HG03442 (cell line): ENCODE data around the gene FBXO46.
"Not testable (repeated sequence)": the region's sequence is repeated elsewhere in the genome, so short reads cannot be mapped to it uniquely, and the experiment has no call there.

Source experiments
- ATAC-seq: cut with Tn5 transposase; IDR thresholded peaks from one replicate; pipeline ENCODE4 v1.9.1; 2021; ENCODE audit warnings: mild to moderate bottlenecking, moderate library complexity; ENCODE audit not compliant: unreplicated experiment

Gene FBXO46

DNA sequence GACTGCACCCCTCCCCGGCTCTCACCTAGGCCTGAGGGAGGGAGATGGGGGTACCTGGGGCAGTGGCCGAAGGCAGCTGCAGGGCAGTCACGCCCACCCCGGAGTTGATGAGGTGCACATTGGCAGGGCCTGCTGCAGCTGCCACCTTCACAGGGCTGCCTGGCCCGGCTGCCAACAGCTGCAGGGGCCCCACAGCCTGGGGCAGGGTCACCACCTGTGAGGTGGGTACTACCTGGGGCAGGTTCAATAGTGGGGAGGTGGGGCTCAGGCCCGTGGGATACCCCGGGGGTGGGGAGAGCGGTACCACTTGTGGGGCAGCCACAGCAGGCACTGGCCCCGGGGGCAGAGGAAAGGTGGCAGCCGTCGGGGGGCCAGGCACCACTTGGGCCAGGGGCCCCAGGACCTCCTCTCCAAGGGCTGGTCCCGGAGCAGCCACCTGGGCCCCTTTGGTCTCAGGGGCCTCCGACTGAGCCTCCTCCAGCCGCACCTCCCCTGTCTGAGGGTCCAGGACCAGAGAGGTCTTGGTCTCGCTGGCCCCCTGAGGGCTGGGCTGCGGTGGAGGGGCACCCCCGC, 35.7 kb upstream of the FBXO46 start:
- ATAC-seq = no peak

- ATAC-seq = no peak
Observed at GRCh38 chr19:45765702-45766295, 35.1 kb upstream of the FBXO46 start.

DNA sequence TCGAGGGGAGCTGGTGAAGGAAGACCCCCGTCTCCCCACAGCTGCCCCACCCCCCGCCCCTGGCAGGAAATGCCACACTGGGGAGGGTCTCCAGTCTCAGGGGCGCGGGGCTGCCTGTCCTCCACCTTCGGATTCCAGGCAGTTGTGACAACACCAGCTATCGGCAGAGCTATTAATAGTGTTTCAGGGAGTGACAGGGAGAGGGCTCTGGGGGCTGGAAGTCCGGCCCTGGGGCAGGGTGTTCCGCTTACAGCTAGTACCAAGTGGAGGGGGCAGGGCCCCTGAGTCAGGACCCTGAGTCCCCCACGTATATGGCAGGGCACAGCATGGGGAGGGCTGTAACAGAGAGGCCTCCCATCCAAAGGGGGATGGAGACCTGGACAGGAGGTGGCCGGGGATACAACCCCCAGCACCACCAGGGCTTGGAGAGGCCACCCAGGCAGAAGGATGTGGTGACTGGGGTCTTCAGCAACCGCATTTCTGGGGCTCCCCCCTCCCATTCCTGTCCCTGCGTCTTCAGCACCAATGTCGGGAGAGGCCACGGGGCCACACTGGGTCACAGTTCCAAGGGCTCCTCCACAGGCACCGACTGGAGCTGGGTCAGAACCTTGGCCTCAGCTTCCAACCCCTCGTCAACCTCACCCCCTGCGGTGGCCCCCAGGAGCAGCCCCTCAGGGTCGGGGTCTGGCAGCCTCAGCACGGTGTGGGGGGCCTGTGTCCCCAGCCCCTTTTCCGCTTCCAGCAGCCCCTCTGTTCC, 34.4 kb upstream of the FBXO46 start:
- ATAC-seq = no peak

GRCh38 chr19:45764475-45764874, 33.8 kb upstream of the FBXO46 start:
- ATAC-seq = no peak

DNA sequence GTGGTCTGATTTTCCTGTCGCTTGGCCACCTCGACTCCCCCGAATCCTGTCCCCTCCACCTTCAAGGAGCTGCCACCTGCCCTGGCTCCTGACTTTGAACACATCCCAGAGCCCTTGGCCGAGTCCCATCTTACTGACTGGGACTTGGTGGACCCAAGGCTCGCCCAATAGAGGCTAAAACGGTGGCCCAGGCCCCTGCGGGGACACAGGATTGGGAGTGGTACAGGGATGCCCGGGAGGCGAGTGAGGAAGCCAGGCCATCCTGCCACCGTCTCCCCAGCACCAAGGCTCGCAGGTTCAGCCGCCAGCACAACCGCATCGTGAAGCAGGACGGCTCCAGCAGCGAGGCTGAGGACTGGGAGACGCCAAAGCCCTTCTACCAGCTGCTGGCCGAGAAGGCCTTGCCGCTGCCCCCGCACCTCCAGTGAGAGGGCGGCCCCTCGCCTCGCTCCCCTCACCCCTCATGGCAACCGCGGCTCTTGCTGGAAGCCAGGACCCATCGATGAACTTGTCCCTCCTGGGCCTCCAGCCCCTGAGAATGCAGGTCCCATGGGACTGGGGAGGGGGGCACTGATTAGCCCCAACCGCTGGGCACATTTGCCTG, 33.1 kb upstream of the FBXO46 start:
- no peak for ATAC-seq

DNA sequence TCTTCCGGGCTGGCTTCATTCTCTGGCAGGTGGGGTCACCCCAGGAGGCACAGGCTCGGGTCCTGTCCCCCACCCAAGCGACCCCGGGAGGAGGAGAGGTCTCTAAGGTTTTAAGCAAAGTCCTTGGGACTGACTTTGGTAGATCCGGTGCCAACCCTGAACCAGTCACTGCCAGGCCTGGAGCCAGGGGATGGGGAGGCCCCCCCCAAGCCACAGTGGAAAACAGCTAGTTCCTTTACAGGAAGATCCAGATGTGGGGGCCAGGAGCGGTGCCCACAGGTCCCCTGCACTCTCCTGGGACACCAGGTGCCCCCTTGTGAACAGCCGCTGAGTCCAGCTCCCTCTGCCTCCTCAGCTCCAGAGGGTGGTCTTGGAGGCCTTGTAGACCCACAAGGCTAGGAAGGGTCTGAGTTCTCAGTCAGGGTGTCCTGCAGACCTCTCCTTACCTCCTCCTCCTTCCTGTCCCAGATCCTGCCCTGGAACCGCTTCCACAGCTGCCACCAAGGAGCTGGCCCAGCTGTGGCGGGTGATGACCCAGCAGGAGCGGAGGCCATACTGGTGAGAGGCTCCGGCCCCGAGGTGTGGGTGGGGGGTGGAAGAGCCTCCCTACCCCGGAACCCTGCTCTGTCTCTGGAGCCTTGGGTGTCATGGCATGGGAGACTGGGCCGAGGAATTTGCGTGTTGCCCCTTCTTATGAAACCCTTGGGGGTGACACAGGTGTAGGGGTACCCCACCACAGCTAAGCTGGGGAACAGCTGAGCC, 32.4 kb upstream of the FBXO46 start:
- ATAC-seq = no peak

GRCh38 chr19:45761714-45762113, 31.0 kb upstream of the FBXO46 start:
- no peak for ATAC-seq

GRCh38 chr19:45758921-45759320, 28.2 kb upstream of the FBXO46 start:
- ATAC-seq = no peak

GRCh38 chr19:45757695-45758094, 27.0 kb upstream of the FBXO46 start:
- ATAC-seq = no peak

DNA sequence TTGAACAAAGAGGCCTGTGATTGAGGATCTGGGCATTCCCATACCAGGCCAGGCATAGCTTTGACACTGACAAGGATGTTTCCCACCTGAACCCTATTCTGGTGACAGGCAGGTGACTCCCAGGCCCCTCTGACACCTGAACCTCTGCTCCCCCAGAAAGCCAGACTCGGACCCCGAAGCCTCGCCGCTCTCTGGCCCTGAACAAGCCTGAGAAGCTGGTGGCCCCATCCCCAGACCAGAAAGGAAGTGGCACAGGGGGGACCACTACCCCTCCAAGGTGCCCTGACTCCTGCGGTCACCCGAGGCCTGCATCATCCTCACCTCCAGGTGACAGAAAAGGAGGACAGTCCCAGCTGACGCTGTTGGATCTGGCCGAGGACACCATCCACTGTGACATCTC, 23.6 kb upstream of the FBXO46 start:
- ATAC-seq = no peak

DNA sequence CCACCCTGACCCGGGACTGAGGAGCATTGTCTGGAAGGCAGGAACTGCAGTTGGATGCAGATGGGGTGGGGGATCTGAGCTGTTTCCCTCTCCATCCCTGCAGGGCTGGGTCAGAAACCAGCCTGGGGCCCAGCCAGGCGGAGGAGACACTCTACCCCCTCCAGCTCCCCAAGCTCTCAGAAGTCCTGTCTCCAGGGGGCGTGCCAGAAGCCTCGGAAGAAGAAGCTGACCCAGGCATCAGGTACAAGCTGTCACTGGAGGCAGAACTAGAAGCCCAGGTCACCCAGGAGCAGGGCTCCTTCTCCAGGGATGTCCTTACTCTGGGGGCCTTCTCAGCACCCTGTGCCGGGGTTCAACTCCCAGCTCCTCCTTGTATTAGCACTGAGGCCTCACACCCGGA, 22.9 kb upstream of the FBXO46 start:
- no peak for ATAC-seq

DNA sequence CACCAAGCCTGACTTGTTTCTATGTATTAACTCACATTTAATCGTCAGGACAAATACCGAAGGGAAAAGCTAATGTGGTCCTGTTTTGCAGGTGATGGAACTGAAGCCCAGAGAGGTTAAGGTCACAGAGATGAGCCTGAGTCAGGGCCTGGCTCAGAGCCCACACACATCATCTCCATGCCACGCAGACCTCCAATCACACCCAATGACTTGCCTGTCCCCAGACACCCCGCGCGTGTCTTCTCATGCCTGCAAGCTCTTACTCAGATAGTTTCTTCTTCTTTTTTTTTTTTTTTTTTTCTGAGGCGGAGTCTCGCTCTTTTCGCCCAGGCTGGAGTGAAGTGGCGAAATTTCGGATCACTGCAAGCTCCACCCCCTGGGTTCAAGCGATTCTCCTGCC, 21.9 kb upstream of the FBXO46 start:
- no peak for ATAC-seq

DNA sequence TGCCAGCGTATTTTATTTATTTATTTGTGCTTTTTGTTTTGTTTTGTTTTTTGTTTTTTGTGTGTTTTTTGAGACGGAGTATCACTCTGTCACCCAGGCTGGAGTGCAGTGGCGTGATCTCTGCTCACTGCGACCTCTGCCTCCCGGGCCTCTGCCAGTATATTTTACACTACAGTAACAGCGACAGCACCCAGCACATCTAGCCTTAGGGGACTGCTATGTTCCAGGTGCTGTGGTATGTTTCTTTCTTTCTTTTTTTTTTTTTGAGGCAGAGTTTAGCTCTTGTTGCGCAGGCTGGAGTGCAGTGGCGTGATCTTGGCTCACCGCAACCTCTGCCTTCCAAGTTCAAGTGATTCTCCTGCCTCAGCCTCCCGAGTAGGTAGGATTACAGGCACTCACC, 20.8 kb upstream of the FBXO46 start:
- not testable (repeated sequence) for ATAC-seq

GRCh38 chr19:45747513-45747912, 16.8 kb upstream of the FBXO46 start:
- ATAC-seq = no peak

DNA sequence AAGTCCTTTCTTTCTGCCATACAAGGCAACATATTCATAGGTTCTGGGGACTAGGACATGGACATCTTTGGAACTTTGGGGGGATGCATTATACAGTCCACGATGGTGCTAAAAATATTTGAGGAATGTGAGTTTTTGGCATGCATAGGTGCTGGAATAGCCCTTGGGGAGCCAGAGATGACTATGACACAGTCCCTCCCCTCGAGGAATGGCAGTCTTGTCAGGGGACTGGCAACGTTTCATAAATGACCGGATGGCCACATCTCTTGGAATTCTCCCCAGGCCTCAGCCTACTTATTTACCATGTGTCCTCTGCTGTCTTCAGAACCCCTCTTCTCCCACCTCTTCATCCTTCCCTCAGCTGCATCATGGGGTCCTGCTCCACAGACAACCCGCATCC, 16.2 kb upstream of the FBXO46 start:
- ATAC-seq = no peak

DNA sequence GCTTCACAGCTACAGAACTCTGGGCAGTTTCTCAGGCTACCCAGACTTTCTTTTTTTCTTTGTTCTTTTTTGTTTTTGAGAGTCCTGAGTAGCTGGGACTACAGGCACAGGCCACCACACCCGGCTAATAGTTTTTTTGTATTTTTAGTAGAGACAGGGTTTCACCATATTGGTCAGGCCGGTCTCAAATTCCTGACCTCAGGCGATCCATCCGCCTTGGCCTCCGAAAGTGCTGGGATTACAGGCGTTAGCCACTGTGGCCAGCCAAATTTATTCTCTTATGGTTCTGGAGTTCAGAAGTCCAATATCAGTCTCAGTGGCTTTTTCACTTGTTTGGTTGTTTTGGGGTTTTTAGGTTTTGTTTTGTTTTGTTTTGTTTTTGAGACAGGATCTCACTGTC, 14.9 kb upstream of the FBXO46 start:
- no peak for ATAC-seq

- no peak for ATAC-seq
Observed at GRCh38 chr19:45742969-45743368, 12.3 kb upstream of the FBXO46 start.

DNA sequence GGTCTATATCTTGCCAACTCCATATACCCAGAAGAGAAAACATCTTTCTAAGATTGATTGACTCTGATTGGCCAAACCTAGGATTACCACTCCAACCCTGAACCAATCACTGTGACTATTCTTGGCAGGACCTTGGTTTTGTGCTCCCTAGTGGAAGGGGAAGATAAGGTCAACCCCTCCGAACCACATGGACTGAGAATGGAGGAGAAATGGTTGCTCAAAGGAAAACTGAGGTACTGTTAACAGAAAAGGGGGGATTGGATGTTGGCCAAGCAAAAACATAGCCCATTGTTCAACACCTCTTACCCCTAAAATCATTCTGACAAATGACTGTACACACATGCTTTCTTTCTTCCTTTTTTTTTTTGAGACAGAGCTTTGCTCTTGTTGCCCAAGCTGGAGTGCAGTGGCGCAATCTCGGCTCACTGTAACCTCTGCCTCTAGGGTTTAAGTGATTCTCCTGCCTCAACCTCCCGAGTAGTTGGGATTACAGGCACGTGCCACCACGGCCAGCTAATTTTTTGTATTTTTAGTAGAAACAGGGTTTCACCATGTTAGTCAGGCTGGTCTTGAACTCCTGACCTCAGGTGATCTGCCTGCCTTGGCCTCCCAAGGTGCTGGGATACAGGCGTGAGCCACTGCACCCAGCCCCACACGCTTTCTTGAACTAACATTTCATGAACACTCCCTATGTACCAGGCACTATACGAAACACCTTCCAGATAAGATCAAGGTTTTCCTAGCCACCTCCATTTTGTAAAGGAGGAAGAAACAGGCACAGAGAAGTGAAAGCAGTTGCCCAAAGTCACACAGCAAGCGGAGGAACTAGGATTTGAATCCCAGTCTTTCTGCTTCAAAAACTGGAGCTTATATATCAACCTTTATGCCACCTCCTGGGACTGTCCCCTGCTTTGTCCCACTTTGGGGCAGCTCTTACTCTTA, 9.1 kb upstream of the FBXO46 start:
- no peak for ATAC-seq

DNA sequence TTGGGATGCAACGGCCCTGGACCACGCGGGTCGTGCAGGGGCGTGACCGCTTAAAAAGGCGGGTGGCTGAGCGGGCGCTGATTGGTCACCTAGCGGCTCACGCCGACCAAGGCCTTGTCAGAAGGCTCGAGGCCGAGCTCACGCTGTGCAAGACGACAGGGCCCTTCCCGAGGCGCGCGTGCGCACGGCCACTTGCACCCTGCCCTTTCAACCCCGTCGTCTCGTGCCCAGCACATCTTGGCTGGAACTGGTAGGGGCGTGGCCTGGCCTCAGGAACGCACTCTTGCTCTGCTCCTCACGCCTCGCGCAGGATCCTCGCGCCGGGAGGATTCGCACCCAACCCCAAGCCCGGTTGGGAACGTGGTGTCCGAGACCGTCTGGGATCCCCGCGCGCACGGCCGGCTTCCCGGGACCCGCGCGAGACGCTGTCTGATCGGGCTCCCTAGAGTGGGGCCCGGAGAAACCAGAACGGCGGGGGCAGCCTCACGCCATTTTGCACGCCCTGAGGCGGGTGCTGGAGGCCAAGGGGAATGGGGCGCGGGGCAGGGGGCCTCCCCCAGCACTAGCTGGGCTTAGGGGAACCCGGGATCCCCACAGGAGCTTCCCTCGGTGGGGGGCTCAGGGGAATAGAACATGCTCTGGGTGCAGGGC, 2.6 kb upstream of the FBXO46 start, which contains the start of gene MEIOSIN:
TSS of gene MEIOSIN (plus strand) at position 280 of the 651 bp plus-strand sequence. CDS start 1,938 bp downstream, outside the sequence.
- ATAC-seq = no peak
